Measurements from ENCODE around the gene LHFPL4. TPM values are rescaled to one million over a fixed set of nuclear protein-coding genes. Genes with fewer than 3 reads are reported as not detected.

The LHFPL4 gene
- polyA plus RNA-seq, 1 experiment: not detected

DNA sequence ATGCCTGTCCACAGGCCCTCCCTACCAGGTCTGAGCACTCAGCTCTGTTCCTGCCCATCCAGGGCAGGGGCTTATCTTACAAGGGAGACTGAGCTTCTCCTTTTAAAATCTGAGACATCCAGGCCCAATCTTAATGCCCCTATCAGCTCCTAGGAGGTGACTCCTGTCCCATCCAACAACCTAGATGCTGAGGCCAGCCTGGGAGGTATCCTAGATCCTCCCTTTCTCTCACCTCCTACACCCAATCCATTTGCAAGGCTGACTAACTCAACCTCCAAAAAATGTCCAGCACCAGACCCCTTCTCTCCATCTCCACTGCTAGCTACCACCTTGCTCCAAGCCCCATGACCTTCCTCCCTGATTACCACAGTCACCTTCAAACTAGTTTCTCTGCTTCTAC lies 17.4 kb downstream of the LHFPL4 start:
- H3K36me3 ChIP-seq (ENCODE audit: control insufficient read depth, insufficient read depth, low read length): no peaks in the 10 kb centered on the region
- H3K4me3 ChIP-seq (ENCODE audit: low read depth, low read length): no peak overlapping the region
- POLR2A ChIA-PET: no interaction called here

DNA sequence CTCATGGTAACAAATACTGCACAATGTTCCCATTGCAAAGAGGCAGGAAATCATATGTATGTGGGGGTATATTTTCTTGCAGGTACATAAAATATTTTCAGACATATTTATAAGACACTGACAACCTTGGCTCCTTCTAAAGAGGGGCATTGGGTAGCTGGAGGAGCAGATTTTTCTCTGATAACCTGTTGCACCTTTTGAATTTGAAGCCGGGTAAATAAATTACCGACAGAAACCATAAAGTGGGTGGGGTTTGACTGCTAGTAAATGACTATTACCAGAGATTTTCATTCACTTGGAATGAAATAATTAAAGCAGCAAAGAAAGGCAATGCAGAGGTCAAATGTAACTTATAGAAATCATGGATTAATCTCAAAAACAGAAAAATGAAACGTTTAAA lies 19.2 kb downstream of the LHFPL4 start:
- Histone ChIP-seq H3K36me3 (ENCODE audit: control insufficient read depth, insufficient read depth, low read length) (no peaks in the 10 kb centered on the region), H3K27me3 (ENCODE audit: control insufficient read depth, insufficient read depth, low read length) (peaks cover 2% of the 10 kb centered on the region; the same call in 1 of the 2 replicates), H3K4me3 (ENCODE audit: low read depth, low read length) (no peak overlapping the region)
- ChIA-PET POLR2A (no interaction called here), CTCF (no interaction called here)
- TF ChIP-seq, protein P1, sequence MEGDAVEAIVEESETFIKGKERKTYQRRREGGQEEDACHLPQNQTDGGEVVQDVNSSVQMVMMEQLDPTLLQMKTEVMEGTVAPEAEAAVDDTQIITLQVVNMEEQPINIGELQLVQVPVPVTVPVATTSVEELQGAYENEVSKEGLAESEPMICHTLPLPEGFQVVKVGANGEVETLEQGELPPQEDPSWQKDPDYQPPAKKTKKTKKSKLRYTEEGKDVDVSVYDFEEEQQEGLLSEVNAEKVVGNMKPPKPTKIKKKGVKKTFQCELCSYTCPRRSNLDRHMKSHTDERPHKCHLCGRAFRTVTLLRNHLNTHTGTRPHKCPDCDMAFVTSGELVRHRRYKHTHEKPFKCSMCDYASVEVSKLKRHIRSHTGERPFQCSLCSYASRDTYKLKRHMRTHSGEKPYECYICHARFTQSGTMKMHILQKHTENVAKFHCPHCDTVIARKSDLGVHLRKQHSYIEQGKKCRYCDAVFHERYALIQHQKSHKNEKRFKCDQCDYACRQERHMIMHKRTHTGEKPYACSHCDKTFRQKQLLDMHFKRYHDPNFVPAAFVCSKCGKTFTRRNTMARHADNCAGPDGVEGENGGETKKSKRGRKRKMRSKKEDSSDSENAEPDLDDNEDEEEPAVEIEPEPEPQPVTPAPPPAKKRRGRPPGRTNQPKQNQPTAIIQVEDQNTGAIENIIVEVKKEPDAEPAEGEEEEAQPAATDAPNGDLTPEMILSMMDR (IDR thresholded peaks at IDR 0.05; ENCODE audit: insufficient read depth, low read depth, low read length): no peak
- DNase-seq (ENCODE audit: low read depth): no peak

More for the DNA sequence above, 17.4 kb downstream of the LHFPL4 start:
- peaks cover 2% of the 10 kb centered on the region; the same call in 1 of the 2 replicates for H3K27me3 ChIP-seq (ENCODE audit: control insufficient read depth, insufficient read depth, low read length)
- no peak for DNase-seq (ENCODE audit: low read depth)
- TF ChIP-seq, protein P1 (IDR thresholded peaks at IDR 0.05; ENCODE audit: insufficient read depth, low read depth, low read length): no peak
- CTCF ChIA-PET: no interaction called here

DNA sequence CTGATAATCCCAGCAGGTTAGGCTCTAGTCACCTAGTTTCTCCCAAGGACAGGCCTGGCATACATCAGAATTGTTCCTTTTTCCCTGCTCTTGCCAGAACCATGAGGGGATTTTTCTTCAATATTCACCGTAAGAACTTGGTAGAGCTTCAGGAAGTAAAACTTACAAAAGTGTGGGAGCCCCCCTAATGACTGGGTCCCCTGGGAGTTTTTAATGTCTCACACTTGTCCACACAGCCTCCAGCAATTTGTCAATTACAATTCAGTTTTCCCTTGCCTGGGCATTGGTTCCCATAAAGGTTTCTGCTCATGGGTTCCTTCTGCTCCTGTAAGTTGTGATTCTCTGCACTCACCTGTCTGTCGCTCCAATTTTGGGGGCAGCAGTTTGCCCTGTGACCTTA lies 28.5 kb downstream of the LHFPL4 start:
- ChIA-PET POLR2A (no interaction called here), CTCF (no interaction called here)
- no peak for DNase-seq (ENCODE audit: low read depth)
- TF ChIP-seq, protein P1 (IDR thresholded peaks at IDR 0.05; ENCODE audit: insufficient read depth, low read depth, low read length): no peak
- Histone ChIP-seq H3K27me3 (ENCODE audit: control insufficient read depth, insufficient read depth, low read length) (no peaks in the 10 kb centered on the region), H3K36me3 (ENCODE audit: control insufficient read depth, insufficient read depth, low read length) (no peaks in the 10 kb centered on the region), H3K4me3 (ENCODE audit: low read depth, low read length) (no peak overlapping the region)

DNA sequence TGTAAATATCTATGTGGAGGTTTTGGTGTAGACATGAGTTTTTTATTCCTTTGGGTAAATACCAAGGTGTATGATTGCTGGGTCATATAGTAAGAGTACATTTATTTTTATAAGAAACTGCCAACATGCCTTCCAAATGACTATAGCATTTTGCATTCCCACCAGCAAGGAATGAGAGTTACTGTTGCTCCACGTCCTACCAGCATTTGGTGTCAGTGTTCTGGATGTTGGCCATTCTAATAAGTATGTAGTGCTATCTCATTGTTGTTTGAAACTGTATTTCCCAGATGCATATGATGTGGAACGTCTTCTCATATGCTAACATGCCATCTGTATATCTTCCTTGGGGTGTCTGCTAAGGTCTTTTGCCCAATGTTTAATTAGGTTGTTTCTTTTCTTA lies 38.7 kb downstream of the LHFPL4 start:
- peaks cover 2% of the 10 kb centered on the region; the same call in 1 of the 2 replicates for H3K27me3 ChIP-seq (ENCODE audit: control insufficient read depth, insufficient read depth, low read length)
- CTCF ChIA-PET: interaction anchor here (1.0 kb wide), 1 partner anchor 11 kb away, joined by 3 read pairs; no protein-coding TSS in a partner anchor
- H3K4me3 ChIP-seq (ENCODE audit: low read depth, low read length): no peak overlapping the region
- POLR2A ChIA-PET: no interaction called here
- TF ChIP-seq, protein P1 (IDR thresholded peaks at IDR 0.05; ENCODE audit: insufficient read depth, low read depth, low read length): no peak
- DNase-seq (ENCODE audit: low read depth): no peak
- no peaks in the 10 kb centered on the region for H3K36me3 ChIP-seq (ENCODE audit: control insufficient read depth, insufficient read depth, low read length)

DNA sequence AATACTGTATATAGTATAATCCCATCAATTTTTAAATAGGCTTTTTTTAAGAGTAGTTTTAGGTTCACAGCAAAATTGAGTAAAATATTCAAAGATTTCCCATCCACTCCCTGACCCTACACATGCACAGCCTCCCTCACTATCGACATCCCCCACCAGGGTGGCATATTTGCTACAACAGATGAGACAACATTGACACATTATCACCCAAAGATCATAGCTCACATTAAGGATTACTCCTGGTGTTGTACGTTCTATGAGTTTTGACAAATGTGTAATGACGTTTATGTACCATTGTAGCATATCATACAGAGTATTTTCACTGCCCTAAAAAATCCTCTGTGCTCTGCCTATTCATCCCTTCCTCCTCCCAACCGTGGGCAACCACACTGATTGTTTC lies 39.3 kb downstream of the LHFPL4 start:
- DNase-seq (ENCODE audit: low read depth): no peak
- TF ChIP-seq, protein P1 (IDR thresholded peaks at IDR 0.05; ENCODE audit: insufficient read depth, low read depth, low read length): no peak
- Histone ChIP-seq H3K27me3 (ENCODE audit: control insufficient read depth, insufficient read depth, low read length) (peaks cover 6% of the 10 kb centered on the region), H3K36me3 (ENCODE audit: control insufficient read depth, insufficient read depth, low read length) (no peaks in the 10 kb centered on the region), H3K4me3 (ENCODE audit: low read depth, low read length) (no peak overlapping the region)
- CTCF ChIA-PET: no interaction called here
- POLR2A ChIA-PET: no interaction called here

Data from BJ (cell line).